ENCODE results near the gene LMOD2.

DNA sequence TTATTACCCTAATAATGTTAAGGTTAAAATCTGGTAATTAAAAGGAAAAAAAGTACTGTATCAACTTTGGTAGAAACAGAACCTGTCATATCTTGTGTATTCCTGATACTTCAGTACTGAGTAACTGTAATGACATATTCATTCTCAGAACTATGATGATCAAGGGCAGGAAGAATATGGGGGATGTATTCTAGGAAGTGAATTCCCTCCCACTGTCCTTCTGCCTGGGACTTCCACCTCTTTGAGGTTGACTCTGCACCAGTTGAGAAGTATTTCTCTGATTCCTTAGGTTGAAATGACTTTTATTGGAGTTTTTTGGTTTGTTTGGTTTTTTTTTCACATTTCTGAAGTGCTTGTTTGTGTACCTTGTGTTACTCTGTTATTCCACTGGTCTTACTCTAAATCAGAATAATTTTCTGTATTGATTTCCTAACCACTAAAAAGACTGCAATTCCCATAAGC is 56.2 kb downstream of the LMOD2 start:
- TF ChIP-seq, protein P1, sequence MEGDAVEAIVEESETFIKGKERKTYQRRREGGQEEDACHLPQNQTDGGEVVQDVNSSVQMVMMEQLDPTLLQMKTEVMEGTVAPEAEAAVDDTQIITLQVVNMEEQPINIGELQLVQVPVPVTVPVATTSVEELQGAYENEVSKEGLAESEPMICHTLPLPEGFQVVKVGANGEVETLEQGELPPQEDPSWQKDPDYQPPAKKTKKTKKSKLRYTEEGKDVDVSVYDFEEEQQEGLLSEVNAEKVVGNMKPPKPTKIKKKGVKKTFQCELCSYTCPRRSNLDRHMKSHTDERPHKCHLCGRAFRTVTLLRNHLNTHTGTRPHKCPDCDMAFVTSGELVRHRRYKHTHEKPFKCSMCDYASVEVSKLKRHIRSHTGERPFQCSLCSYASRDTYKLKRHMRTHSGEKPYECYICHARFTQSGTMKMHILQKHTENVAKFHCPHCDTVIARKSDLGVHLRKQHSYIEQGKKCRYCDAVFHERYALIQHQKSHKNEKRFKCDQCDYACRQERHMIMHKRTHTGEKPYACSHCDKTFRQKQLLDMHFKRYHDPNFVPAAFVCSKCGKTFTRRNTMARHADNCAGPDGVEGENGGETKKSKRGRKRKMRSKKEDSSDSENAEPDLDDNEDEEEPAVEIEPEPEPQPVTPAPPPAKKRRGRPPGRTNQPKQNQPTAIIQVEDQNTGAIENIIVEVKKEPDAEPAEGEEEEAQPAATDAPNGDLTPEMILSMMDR (IDR thresholded peaks at IDR 0.05) = no peak
- TF ChIP-seq POLR2AphosphoS5 (IDR thresholded peaks at IDR 0.05) = no peak
